Islet precursor cell (in vitro differentiated cells): ENCODE data around the gene DSP.
A peak's percentile ranks its signal among the peaks of the same experiment; 100 is the strongest.

Experiments used
- DNase-seq: peaks from one replicate; pipeline ENCODE4 v3.0.0-alpha.2; 2018

DSP gene, protein sequence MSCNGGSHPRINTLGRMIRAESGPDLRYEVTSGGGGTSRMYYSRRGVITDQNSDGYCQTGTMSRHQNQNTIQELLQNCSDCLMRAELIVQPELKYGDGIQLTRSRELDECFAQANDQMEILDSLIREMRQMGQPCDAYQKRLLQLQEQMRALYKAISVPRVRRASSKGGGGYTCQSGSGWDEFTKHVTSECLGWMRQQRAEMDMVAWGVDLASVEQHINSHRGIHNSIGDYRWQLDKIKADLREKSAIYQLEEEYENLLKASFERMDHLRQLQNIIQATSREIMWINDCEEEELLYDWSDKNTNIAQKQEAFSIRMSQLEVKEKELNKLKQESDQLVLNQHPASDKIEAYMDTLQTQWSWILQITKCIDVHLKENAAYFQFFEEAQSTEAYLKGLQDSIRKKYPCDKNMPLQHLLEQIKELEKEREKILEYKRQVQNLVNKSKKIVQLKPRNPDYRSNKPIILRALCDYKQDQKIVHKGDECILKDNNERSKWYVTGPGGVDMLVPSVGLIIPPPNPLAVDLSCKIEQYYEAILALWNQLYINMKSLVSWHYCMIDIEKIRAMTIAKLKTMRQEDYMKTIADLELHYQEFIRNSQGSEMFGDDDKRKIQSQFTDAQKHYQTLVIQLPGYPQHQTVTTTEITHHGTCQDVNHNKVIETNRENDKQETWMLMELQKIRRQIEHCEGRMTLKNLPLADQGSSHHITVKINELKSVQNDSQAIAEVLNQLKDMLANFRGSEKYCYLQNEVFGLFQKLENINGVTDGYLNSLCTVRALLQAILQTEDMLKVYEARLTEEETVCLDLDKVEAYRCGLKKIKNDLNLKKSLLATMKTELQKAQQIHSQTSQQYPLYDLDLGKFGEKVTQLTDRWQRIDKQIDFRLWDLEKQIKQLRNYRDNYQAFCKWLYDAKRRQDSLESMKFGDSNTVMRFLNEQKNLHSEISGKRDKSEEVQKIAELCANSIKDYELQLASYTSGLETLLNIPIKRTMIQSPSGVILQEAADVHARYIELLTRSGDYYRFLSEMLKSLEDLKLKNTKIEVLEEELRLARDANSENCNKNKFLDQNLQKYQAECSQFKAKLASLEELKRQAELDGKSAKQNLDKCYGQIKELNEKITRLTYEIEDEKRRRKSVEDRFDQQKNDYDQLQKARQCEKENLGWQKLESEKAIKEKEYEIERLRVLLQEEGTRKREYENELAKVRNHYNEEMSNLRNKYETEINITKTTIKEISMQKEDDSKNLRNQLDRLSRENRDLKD (N-terminal part only)

GRCh38 chr6:7541175-7542064, at the start of gene DSP:
DSP (plus strand) TSS chr6:7541671; CDS start chr6:7541916, 245 bp downstream.
- DNase-seq: peak; percentile 96

GRCh38 chr6:7493866-7494265, 47.6 kb upstream of the DSP start:
- peak; percentile 79 for DNase-seq

- DNase-seq: no peak
These were observed 46.8 kb upstream of the DSP start for GRCh38 chr6:7494638-7495037.

GRCh38 chr6:7496266-7496875, 45.1 kb upstream of the DSP start:
- DNase-seq: peak; percentile 74

DNA sequence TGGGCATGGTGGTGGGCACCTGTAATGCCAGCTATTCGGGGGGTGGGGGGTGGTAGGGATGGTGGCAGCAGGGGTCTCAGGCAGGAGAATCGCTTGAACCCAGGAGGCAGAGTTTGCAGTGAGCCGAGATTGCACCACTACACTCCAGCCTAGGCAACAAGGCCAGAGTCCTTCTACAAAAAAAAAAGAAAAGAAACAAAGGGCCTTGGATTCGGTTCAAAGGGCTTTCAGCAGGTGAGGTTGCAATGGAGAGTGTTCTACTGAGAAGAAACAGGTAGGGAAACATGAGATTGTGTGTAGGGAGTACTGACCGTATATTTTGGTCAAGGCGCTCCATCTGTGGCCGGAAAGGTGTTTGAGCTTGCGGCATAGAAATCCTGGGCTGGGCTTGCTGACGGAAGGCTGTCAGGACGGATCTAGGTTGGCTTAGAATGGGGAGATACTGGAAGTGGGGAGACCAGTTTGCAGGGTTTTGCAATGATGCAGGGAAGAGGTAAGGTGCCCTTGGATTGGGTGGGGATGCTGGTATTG, 40.7 kb upstream of the DSP start:
- DNase-seq: no peak

GRCh38 chr6:7502743-7503142, 38.7 kb upstream of the DSP start:
- peak; percentile 82 for DNase-seq

DNA sequence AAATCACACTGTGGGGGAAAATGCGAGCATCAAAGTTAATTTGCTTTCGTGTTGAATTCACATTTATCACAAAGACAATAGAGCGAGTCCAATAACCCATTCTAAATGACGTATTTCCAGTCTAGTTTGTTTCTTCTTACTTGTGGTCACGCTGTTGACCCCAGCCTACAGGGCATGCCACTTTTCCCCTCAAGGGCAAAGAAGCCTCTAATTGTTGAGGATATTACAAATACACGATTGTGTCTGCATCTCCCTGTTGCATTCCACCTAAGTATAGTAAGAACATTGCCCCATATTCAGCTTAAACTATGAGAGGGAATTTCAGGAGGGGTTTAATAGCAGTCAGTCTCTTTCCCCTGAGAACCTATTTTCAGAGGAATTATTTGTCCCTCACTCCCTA, 37.4 kb upstream of the DSP start:
- no peak for DNase-seq

- peak; percentile 99 for DNase-seq
These were observed 36.2 kb upstream of the DSP start for GRCh38 chr6:7505189-7505699.

DNA sequence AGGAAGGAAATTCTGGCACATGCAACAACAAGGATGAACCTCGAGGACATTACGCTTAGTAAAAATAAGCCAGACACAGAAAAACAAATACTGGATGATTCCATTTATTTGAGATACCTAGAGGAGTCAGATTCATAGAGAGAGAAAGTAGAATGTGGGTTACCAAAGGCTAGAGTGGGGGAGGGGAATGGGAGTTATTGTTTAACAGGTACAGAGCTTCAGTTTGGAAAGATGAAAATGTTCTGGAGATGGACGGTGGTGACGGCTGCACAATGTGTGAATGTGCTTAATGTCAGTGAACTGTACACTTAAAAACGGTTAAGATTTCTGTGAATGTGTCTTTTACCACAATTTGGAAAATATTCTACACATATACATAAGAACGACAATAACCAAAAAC, 33.9 kb upstream of the DSP start:
- no peak for DNase-seq

DNA sequence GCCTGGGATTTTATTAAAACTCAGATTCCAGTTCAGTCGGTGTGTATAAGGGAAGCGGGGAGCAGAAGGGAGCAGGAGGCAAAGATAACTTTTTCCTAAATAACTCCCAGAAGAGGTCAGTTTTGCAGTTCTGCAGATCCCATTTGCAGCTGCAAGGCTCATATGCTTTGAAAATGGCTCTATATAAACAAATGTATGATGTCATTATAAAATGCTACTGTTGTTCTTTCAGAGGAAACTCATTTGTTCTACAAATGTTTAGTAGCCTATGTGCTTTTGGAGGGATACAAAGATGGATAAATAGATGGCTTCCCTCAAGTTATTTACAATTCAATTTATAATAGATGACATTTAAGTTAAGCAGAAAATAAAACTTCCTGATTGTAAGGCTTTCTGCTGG, 29.2 kb upstream of the DSP start:
- no peak for DNase-seq

DNA sequence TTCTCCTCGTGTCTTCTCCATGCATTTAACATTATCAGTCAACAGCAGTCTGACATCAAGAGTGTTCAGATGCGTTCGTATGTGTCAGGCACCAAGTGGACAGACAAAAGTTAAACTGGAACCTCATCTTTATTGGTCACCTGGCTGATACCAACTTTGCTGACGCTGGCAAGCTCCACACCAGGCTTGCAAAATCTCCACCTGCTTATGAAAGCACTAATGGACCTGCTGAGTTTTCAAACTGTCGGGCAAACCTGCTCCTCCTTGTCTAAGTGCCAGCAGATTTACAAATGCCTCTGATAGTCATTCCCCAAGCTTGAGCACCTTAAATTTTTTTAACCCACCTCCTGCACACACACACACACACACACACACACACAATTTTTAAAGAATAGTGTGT, 27.9 kb upstream of the DSP start:
- no peak for DNase-seq

DNA sequence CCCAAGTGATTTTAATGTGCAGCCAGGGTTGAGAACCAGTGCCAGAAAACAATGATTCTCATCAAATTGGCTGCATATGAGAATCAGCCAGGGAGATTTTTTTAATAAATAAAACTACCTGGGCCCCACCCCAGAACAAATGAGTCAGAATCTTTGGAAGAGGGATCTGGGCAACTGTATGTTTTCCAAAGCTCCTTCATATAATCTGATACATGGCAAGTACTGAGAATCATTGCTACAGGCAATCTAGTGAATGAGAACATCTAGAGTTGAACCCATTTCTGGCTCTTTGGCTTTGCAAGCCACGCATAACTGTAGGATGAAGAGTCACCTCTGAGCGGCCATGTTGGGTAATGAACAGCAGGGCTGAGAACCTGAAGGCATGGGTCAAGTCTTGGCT, 26.1 kb upstream of the DSP start:
- no peak for DNase-seq

- DNase-seq: no peak
These were observed 22.6 kb upstream of the DSP start for GRCh38 chr6:7518877-7519276.

DNA sequence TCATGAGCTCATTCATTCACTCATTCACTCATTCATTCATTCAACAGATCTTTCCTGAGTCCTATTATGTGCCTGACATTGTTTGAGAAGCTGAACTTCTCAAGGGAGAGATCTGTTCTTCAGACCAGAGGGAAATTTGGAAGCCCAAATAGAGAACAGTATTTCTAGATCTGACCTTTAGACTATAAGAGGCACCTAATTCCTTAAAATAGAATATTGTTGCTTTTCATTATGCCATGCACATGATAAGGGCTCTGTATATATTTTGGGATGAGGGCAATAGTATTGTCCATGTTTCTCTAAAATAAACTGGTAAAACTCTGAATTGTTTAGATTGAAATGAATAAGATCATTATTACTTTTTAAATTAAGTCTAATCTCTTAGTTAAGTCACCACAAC, 18.6 kb upstream of the DSP start:
- no peak for DNase-seq

GRCh38 chr6:7523922-7524321, 17.5 kb upstream of the DSP start:
- DNase-seq: no peak

DNA sequence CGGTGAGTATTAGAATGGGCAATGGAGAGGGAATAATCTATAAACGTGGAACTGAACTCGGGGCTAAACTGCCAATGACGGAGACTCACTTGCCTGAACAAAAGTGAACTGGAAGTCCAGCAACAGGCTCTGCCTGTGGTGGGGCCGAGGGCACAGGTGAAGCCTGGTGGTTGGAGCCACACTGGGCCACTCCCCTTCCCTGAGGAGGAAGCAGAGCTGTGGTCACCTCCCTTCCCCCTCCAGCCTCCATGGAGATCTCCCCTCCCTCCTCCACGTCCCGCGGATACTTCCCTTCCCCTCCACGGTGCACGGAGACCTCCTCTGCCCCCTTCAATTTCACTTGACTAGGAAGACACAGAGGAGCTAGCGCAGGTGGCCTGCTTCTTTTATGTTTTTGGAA, 14.7 kb upstream of the DSP start:
- no peak for DNase-seq

DNA sequence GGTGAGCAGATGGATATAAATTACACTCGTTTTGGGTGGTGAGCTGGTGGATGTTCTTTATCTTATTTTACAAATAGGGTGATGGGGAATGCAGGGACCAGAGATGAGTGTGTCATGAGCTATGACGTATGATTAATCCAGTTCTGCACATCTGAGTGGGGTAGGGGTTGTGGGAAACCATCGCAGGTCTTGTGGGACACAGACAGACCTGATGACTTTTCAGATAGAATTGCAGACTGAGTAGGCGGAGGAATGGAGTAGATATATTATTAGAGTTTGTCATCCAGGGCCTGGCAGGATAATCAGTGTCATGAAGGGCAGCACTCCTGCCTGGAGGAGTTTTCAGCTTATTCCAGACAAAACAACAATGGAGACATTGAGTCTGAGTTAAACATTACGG, 12.9 kb upstream of the DSP start:
- peak; percentile 73 for DNase-seq

- no peak for DNase-seq
These were observed 12.3 kb upstream of the DSP start for GRCh38 chr6:7529141-7529540.

- peak; percentile 82 for DNase-seq
These were observed 9.2 kb upstream of the DSP start for GRCh38 chr6:7532232-7532631.

- no peak for DNase-seq
These were observed 8.7 kb upstream of the DSP start for GRCh38 chr6:7532821-7533220.

GRCh38 chr6:7534192-7534591, 7.3 kb upstream of the DSP start:
- no peak for DNase-seq
